CD14-positive monocyte (primary cell): ENCODE results near the gene TMEM271. TPM values are rescaled to one million over a fixed set of nuclear protein-coding genes. Genes with fewer than 3 reads are reported as not detected.

ENCODE experiments used
- DNase-seq, 3 donors: peaks; one replicate each; pipeline ENCODE4 v3.0.0-alpha.2; 2011 to 2022
- H2AFZ ChIP-seq: 2 replicates; pipeline ENCODE4 v1.6.0; 2012; ENCODE audit warnings: mild to moderate bottlenecking, low read depth, low read length, inconsistent platforms; ENCODE audit not compliant: insufficient read depth, poor library complexity, severe bottlenecking
- H3K27ac ChIP-seq, 2 donors: 1 replicate in 1 of 2; 2 replicates in 1 of 2; pipeline ENCODE4 v1.5.1; 2012 to 2013; ENCODE audit warnings: low read length in 2 of 2, control low read depth in 1 of 2, inconsistent platforms in 1 of 2, low read depth in 1 of 2, mild to moderate bottlenecking in 1 of 2
- H3K27me3 ChIP-seq, 2 donors: one replicate each; pipeline versions ENCODE4 v1.6.0 to v1.6.1; 2011 to 2013; ENCODE audit warnings: low read length in 2 of 2; ENCODE audit not compliant: control insufficient read depth in 2 of 2, insufficient read depth in 2 of 2
- H3K36me3 ChIP-seq, 2 donors: replicated peaks in 1 of 2; 1 replicate in 1 of 2; 2 replicates in 1 of 2; pipeline versions ENCODE4 v1.5.1 to v1.6.1; 2012 to 2013; ENCODE audit warnings: low read length in 2 of 2, control low read depth in 1 of 2, inconsistent platforms in 1 of 2, mild to moderate bottlenecking in 1 of 2; ENCODE audit not compliant: insufficient read depth in 2 of 2, control insufficient read depth in 1 of 2
- H3K4me1 ChIP-seq, 2 donors: 1 replicate in 1 of 2; 2 replicates in 1 of 2; pipeline versions ENCODE4 v1.5.1 to v1.6.1; 2012 to 2013; ENCODE audit warnings: low read length in 2 of 2, control low read depth in 1 of 2, inconsistent platforms in 1 of 2, mild to moderate bottlenecking in 1 of 2, moderate library complexity in 1 of 2; ENCODE audit not compliant: insufficient read depth in 2 of 2, control insufficient read depth in 1 of 2
- H3K4me2 ChIP-seq: replicated peaks from 2 replicates; pipeline ENCODE3; 2012; ENCODE audit warnings: low read length, moderate library complexity, mild to moderate bottlenecking; ENCODE audit not compliant: poor library complexity, severe bottlenecking; ENCODE audit errors: extremely low read depth
- H3K4me3 ChIP-seq, 3 experiments: fragments of 200-600 bp in 1 of 3; sonication (generic) in 1 of 3; replicated peaks in 1 of 3; 1 replicate in 2 of 3; 2 replicates in 1 of 3; pipeline ENCODE4 v1.5.1; 2011 to 2013; ENCODE audit warnings: low read length in 3 of 3, mild to moderate bottlenecking in 3 of 3, control low read depth in 2 of 3, low read depth in 2 of 3, inconsistent platforms in 1 of 3, moderate library complexity in 1 of 3
- H3K79me2 ChIP-seq: 2 replicates; pipeline ENCODE4 v1.6.0; 2012; ENCODE audit warnings: mild to moderate bottlenecking, control low read depth, inconsistent platforms, low read length, moderate library complexity; ENCODE audit not compliant: insufficient read depth
- H3K9ac ChIP-seq: 2 replicates; pipeline ENCODE4 v1.6.0; 2017; ENCODE audit warnings: low read length, mild to moderate bottlenecking; ENCODE audit not compliant: insufficient read depth, poor library complexity, severe bottlenecking
- H3K9me3 ChIP-seq, 2 donors: replicated peaks in 1 of 2; 1 replicate in 1 of 2; 2 replicates in 1 of 2; pipeline versions ENCODE4 v1.5.1 to v1.6.1; 2012 to 2013; ENCODE audit warnings: low read length in 2 of 2, control low read depth in 1 of 2; ENCODE audit not compliant: control insufficient read depth in 1 of 2, insufficient read depth in 1 of 2
- H4K20me1 ChIP-seq: 2 replicates; pipeline ENCODE4 v1.6.0; 2012; ENCODE audit warnings: mild to moderate bottlenecking, low read length, control low read depth, moderate library complexity; ENCODE audit not compliant: insufficient read depth
- H3K27ac Mint-ChIP-seq, 7 donors: one replicate each; pipeline ENCODE4 v1.8.0; 2020; ENCODE audit warnings: mild to moderate bottlenecking in 7 of 7, mixed read lengths in 7 of 7, moderate library complexity in 6 of 7, inconsistent platforms in 2 of 7
- H3K27me3 Mint-ChIP-seq, 3 donors: one replicate each; pipeline ENCODE4 v1.8.0; 2021 to 2022; ENCODE audit warnings: low read depth in 3 of 3, mild to moderate bottlenecking in 3 of 3, mixed read lengths in 3 of 3, moderate library complexity in 3 of 3, inconsistent platforms in 1 of 3
- H3K36me3 Mint-ChIP-seq, 2 donors: one replicate each; pipeline ENCODE4 v1.8.0; 2020; ENCODE audit warnings: mixed read lengths in 2 of 2, inconsistent platforms in 1 of 2, mild to moderate bottlenecking in 1 of 2
- H3K4me1 Mint-ChIP-seq: one replicate; pipeline ENCODE4 v1.8.0; 2020; ENCODE audit warnings: mild to moderate bottlenecking, mixed read lengths
- H3K4me3 Mint-ChIP-seq, 2 donors: one replicate each; pipeline ENCODE4 v1.8.0; 2020; ENCODE audit warnings: mild to moderate bottlenecking in 2 of 2, mixed read lengths in 2 of 2, moderate library complexity in 1 of 2
- H3K9me3 Mint-ChIP-seq, 7 donors: one replicate each; pipeline ENCODE4 v1.8.0; 2020 to 2022; ENCODE audit warnings: mixed read lengths in 7 of 7, mild to moderate bottlenecking in 6 of 7, moderate library complexity in 6 of 7, inconsistent platforms in 2 of 7
- CTCF ChIP-seq: fragments of 200-600 bp; IDR thresholded peaks from one replicate; pipeline ENCODE4 v1.8.0; 2022; ENCODE audit warnings: antibody characterized with exemption, mild to moderate bottlenecking
- WGBS: methylation state at CpG from one replicate; pipeline ENCODE4 v1.1.5; 2013; ENCODE audit warnings: missing lambda C conversion rate; ENCODE audit not compliant: insufficient coverage; 5-methylcytosine and 5-hydroxymethylcytosine counted together
- intact Hi-C, 2 donors: fragments of 100-400 bp; cut with micrococcal nuclease; formaldehyde crosslinking; loops; one replicate each; pipeline versions ENCODE4 v1.15.0 to v1.15.1; 2023
- polyA plus RNA-seq, 3 donors: library from polyadenylated mRNA; depleted of rRNA in 1 of 3; unstranded in 2 of 3; stranded (reverse) in 1 of 3; fragments of 300-500 nt in 2 of 3; fragments of >200 nt in 1 of 3; fragmentation: Illumina TruSeq in 2 of 3; gene quantifications; 1 replicate in 2 of 3; 2 replicates in 1 of 3; pipeline ENCODE4 v1.2.3, GENCODE V29; 2012 to 2021

Gene TMEM271
- polyA plus RNA-seq, 3 donors: not detected

- no peak overlapping the region for H3K27ac Mint-ChIP-seq
- no peaks in the 10 kb centered on the region for H3K4me1 ChIP-seq
- H3K79me2 ChIP-seq: no peaks in the 10 kb centered on the region
- no peak overlapping the region for H3K27ac ChIP-seq
- no peaks in the 10 kb centered on the region for H3K27me3 ChIP-seq
- H3K9ac ChIP-seq: no peak overlapping the region
- TF ChIP-seq CTCF: no peak
- WGBS: 85% methylated on average over 22 of the region's 22 CpGs
- no peak overlapping the region for H3K4me3 Mint-ChIP-seq
- H3K27me3 Mint-ChIP-seq: peaks cover 6 to 15% (median 8%) of the 10 kb centered on the region in 3 donors
- peaks cover 0 to 10% (median 3%) of the 10 kb centered on the region in 7 donors for H3K9me3 Mint-ChIP-seq
- no peaks in the 10 kb centered on the region for H4K20me1 ChIP-seq
- no peaks in the 10 kb centered on the region for H3K36me3 Mint-ChIP-seq
- DNase-seq: no peak
- no peaks in the 10 kb centered on the region for H3K9me3 ChIP-seq
- H3K36me3 ChIP-seq: no peaks in the 10 kb centered on the region
- no peak overlapping the region for H3K4me2 ChIP-seq
- intact Hi-C loops: no loop called here
- no peak overlapping the region for H3K4me3 ChIP-seq
- H3K4me1 Mint-ChIP-seq: no peaks in the 10 kb centered on the region
- no peak overlapping the region for H2AFZ ChIP-seq
Measured at GRCh38 chr4:612052-612748, 36.1 kb upstream of the TMEM271 start.

DNA sequence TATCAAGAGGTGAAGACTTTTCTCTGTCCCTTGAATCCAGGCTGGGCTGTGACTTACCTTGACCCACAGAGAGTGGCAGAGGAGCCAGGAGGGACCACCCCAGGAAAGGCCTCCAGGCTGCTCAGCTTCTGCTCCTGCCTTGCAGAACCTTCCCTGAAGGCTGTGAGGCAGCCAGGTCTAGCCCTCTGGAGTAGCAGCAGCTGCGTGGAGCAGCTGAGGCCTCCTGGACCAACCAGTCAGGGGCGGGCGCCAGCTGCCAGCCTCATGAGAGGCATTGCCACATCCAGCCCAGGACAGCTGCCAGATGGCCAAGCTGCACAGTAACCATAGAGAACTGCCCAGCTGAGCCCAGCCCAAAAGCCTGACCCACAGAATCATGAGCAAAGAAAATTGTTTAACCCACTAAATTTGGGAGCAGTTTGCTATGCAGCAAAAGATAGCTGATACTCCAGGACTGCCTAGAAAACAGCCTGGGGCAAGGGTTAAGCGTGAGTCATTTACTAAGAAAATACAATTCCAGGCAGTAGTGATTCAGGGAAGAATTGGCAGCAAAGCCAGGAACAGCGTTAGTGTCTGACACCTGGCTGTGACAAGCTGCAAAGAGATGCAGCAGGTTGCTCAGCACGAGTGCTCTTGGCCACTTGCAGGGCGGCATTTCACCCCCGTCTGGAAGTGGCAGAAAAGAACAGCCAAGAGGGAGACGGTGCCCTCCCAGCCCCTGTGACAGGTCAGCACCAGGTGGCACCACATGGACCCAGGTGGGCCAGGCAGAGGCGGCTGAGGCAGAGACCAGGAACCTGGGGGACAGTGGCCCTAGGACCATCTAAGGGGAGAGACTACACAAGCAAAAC, 34.5 kb upstream of the TMEM271 start:
- DNase-seq: no peak
- Histone ChIP-seq H3K4me3 (no peak overlapping the region), H2AFZ (no peak overlapping the region), H3K4me1 (no peaks in the 10 kb centered on the region), H3K27me3 (no peaks in the 10 kb centered on the region), H3K9me3 (no peaks in the 10 kb centered on the region), H3K4me2 (no peak overlapping the region), H3K27ac (no peak overlapping the region), H3K36me3 (no peaks in the 10 kb centered on the region), H3K79me2 (no peaks in the 10 kb centered on the region), H3K9ac (no peak overlapping the region), H4K20me1 (no peaks in the 10 kb centered on the region)
- TF ChIP-seq CTCF: no peak
- Mint-ChIP-seq H3K27me3 (peaks cover 5 to 12% (median 6%) of the 10 kb centered on the region in 3 donors), H3K4me3 (no peak overlapping the region), H3K27ac (no peak overlapping the region), H3K36me3 (no peaks in the 10 kb centered on the region), H3K9me3 (peaks cover 0 to 10% (median 4%) of the 10 kb centered on the region in 7 donors), H3K4me1 (no peaks in the 10 kb centered on the region)
- WGBS: 77% methylated on average over 10 of the region's 10 CpGs
- intact Hi-C loops: no loop called here
